HG03342 (cell line): ENCODE data around the gene PIP5K1B.

ENCODE experiments used
- ATAC-seq: cut with Tn5 transposase; IDR thresholded peaks from one replicate; pipeline ENCODE4 v1.9.1; 2021; ENCODE audit warnings: mild to moderate bottlenecking, moderate library complexity; ENCODE audit not compliant: unreplicated experiment

Gene PIP5K1B

GRCh38 chr9:68897577-68898145 is 192.6 kb downstream of the PIP5K1B start:
- ATAC-seq, result no peak

GRCh38 chr9:68898781-68899439 is 193.9 kb downstream of the PIP5K1B start:
- ATAC-seq, result no peak

GRCh38 chr9:68904454-68904853 is 199.4 kb downstream of the PIP5K1B start:
- no peak for ATAC-seq

- no peak for ATAC-seq
These were observed 200.1 kb downstream of the PIP5K1B start for GRCh38 chr9:68905129-68905528.

- no peak for ATAC-seq
These were observed 202.9 kb downstream of the PIP5K1B start for GRCh38 chr9:68907910-68908309.

GRCh38 chr9:68912561-68912960 is 207.5 kb downstream of the PIP5K1B start:
- ATAC-seq, result no peak

- no peak for ATAC-seq
These were observed 208.0 kb downstream of the PIP5K1B start for GRCh38 chr9:68913054-68913453.

- ATAC-seq, result no peak
These were observed 209.7 kb downstream of the PIP5K1B start for GRCh38 chr9:68914751-68915150.

GRCh38 chr9:68919661-68920060 is 214.6 kb downstream of the PIP5K1B start:
- ATAC-seq, result no peak

GRCh38 chr9:68920921-68921320 is 215.9 kb downstream of the PIP5K1B start:
- ATAC-seq, result no peak

- no peak for ATAC-seq
These were observed 218.4 kb downstream of the PIP5K1B start for GRCh38 chr9:68923480-68923879.

- ATAC-seq, result no peak
These were observed 220.1 kb downstream of the PIP5K1B start for GRCh38 chr9:68925175-68925574.

- ATAC-seq, result no peak
These were observed 222.1 kb downstream of the PIP5K1B start for GRCh38 chr9:68927165-68927564.

- ATAC-seq, result no peak
These were observed 226.8 kb downstream of the PIP5K1B start for GRCh38 chr9:68931821-68932220.

- peak; percentile 37 for ATAC-seq
These were observed 227.4 kb downstream of the PIP5K1B start for GRCh38 chr9:68932458-68932857.

GRCh38 chr9:68933434-68934328 is 228.6 kb downstream of the PIP5K1B start:
- peak; percentile 96 for ATAC-seq

GRCh38 chr9:68934329-68934644 is 229.2 kb downstream of the PIP5K1B start:
- ATAC-seq, result no peak

- ATAC-seq, result no peak
These were observed 235.5 kb downstream of the PIP5K1B start for GRCh38 chr9:68940573-68940972.

- ATAC-seq, result no peak
These were observed 236.9 kb downstream of the PIP5K1B start for GRCh38 chr9:68941780-68942459.

- no peak for ATAC-seq
These were observed 237.8 kb downstream of the PIP5K1B start for GRCh38 chr9:68942790-68943189.

GRCh38 chr9:68947015-68947414 is 242.0 kb downstream of the PIP5K1B start:
- no peak for ATAC-seq
